ENCODE data around the gene TOGARAM2. TPM values are rescaled to one million over a fixed set of nuclear protein-coding genes. Genes with fewer than 3 reads are reported as not detected.

The TOGARAM2 gene
- total RNA-seq, 1 donor = 0.72 TPM

DNA sequence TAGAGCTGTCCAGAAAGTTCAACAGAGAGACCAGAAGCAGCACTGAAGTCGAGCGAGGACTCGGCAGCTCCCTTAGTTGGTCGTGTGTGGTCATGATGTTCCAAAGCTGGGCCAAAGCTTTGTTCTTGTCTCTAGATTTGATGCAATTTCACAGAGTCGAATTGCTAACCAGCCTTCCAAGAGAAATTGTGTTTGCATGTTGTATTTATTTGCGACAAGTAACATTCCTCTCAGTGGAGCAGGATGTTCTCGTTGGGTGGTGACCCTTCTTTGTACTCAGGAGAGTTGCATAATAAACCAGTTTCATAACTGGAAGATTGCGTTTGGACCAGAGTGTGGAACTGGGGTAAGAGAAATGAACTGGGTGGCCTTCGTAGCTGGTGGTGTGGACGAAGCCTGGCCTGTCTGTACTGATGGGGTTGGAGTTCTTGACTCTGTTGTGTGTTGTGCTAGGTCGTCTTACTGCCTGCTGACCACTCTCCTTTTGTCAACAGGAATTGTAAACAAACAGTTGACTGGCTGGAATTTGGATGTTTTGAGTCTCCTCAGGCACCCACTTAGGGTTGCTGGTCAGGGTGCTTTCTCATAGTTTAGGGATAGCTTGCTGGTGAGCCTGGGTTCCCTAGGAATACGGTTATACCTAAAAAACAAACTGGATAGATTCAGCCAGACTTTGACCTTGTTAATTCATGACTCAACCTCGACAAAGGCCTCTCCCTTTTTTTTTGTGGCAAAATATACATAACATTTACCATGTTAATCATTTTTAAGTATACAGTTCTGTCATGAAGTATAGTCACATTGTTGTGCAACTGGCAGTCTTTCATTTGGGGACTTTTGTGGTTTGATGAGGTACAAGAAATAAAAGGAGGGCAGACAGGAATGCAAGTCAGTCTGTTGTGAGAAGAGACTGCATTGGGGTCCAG lies 28.9 kb upstream of the TOGARAM2 start:
- Histone ChIP-seq H2AFZ (ENCODE audit: low read length) (no peak overlapping the region), H3K79me2 (ENCODE audit: insufficient read depth, low read length) (no peaks in the 10 kb centered on the region), H3K27ac (ENCODE audit: low read depth, low read length) (no peak overlapping the region), H3K27me3 (ENCODE audit: insufficient read depth, low read length) (peaks cover 5% of the 10 kb centered on the region), H3K4me3 (ENCODE audit: insufficient read depth, low read length) (no peak overlapping the region), H4K20me1 (ENCODE audit: insufficient read depth, low read length) (peaks cover 7% of the 10 kb centered on the region), H3K9me3 (ENCODE audit: low read depth, low read length) (no peaks in the 10 kb centered on the region), H3K4me2 (ENCODE audit: insufficient read depth, low read length) (no peak overlapping the region), H3K4me1 (ENCODE audit: insufficient read depth, low read length) (peaks cover 8% of the 10 kb centered on the region), H3K36me3 (ENCODE audit: insufficient read depth, low read length) (peaks cover 15% of the 10 kb centered on the region)
- TF ChIP-seq, protein P1, sequence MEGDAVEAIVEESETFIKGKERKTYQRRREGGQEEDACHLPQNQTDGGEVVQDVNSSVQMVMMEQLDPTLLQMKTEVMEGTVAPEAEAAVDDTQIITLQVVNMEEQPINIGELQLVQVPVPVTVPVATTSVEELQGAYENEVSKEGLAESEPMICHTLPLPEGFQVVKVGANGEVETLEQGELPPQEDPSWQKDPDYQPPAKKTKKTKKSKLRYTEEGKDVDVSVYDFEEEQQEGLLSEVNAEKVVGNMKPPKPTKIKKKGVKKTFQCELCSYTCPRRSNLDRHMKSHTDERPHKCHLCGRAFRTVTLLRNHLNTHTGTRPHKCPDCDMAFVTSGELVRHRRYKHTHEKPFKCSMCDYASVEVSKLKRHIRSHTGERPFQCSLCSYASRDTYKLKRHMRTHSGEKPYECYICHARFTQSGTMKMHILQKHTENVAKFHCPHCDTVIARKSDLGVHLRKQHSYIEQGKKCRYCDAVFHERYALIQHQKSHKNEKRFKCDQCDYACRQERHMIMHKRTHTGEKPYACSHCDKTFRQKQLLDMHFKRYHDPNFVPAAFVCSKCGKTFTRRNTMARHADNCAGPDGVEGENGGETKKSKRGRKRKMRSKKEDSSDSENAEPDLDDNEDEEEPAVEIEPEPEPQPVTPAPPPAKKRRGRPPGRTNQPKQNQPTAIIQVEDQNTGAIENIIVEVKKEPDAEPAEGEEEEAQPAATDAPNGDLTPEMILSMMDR (IDR thresholded peaks at IDR 0.05; ENCODE audit: extremely low read depth, low read depth, low read length) = no peak
- DNase-seq (ENCODE audit: insufficient read length, low spot score, missing footprints) = no peak

GRCh38 chr2:28952836-28953211 lies 28.3 kb upstream of the TOGARAM2 start:
- H3K4me2 ChIP-seq (ENCODE audit: insufficient read depth, low read length) = no peak overlapping the region
- peaks cover 12% of the 10 kb centered on the region for H3K36me3 ChIP-seq (ENCODE audit: insufficient read depth, low read length)
- TF ChIP-seq, protein P1 (IDR thresholded peaks at IDR 0.05; ENCODE audit: extremely low read depth, low read depth, low read length) = no peak
- H3K4me1 ChIP-seq (ENCODE audit: insufficient read depth, low read length) = peaks cover 8% of the 10 kb centered on the region
- no peak overlapping the region for H3K4me3 ChIP-seq (ENCODE audit: insufficient read depth, low read length)
- H3K9me3 ChIP-seq (ENCODE audit: low read depth, low read length) = no peaks in the 10 kb centered on the region
- no peaks in the 10 kb centered on the region for H3K79me2 ChIP-seq (ENCODE audit: insufficient read depth, low read length)
- peaks cover 7% of the 10 kb centered on the region for H4K20me1 ChIP-seq (ENCODE audit: insufficient read depth, low read length)
- no peak overlapping the region for H2AFZ ChIP-seq (ENCODE audit: low read length)
- no peak for DNase-seq (ENCODE audit: insufficient read length, low spot score, missing footprints)
- H3K27ac ChIP-seq (ENCODE audit: low read depth, low read length) = no peak overlapping the region
- H3K27me3 ChIP-seq (ENCODE audit: insufficient read depth, low read length) = peaks cover 8% of the 10 kb centered on the region

GRCh38 chr2:28955467-28955866 lies 25.6 kb upstream of the TOGARAM2 start:
- Histone ChIP-seq H3K4me3 (ENCODE audit: insufficient read depth, low read length) (no peak overlapping the region), H3K4me2 (ENCODE audit: insufficient read depth, low read length) (peak overlapping the region; percentile 21), H3K27me3 (ENCODE audit: insufficient read depth, low read length) (peaks cover 8% of the 10 kb centered on the region), H3K36me3 (ENCODE audit: insufficient read depth, low read length) (no peaks in the 10 kb centered on the region), H3K27ac (ENCODE audit: low read depth, low read length) (no peak overlapping the region), H2AFZ (ENCODE audit: low read length) (no peak overlapping the region), H3K79me2 (ENCODE audit: insufficient read depth, low read length) (no peaks in the 10 kb centered on the region), H3K4me1 (ENCODE audit: insufficient read depth, low read length) (peaks cover 8% of the 10 kb centered on the region), H3K9me3 (ENCODE audit: low read depth, low read length) (no peaks in the 10 kb centered on the region), H4K20me1 (ENCODE audit: insufficient read depth, low read length) (peaks cover 2% of the 10 kb centered on the region)
- TF ChIP-seq, protein P1 (IDR thresholded peaks at IDR 0.05; ENCODE audit: extremely low read depth, low read depth, low read length) = no peak
- DNase-seq (ENCODE audit: insufficient read length, low spot score, missing footprints) = no peak

GRCh38 chr2:28956415-28956826 lies 24.7 kb upstream of the TOGARAM2 start:
- Histone ChIP-seq H3K4me2 (ENCODE audit: insufficient read depth, low read length) (peak overlapping the region; percentile 95), H3K4me3 (ENCODE audit: insufficient read depth, low read length) (peak overlapping the region; percentile 71)

More at GRCh38 chr2:28956415-28956826, 24.7 kb upstream of the TOGARAM2 start:
- Histone ChIP-seq H3K9me3 (ENCODE audit: low read depth, low read length) (no peaks in the 10 kb centered on the region), H4K20me1 (ENCODE audit: insufficient read depth, low read length) (peaks cover 2% of the 10 kb centered on the region), H3K79me2 (ENCODE audit: insufficient read depth, low read length) (no peaks in the 10 kb centered on the region), H3K36me3 (ENCODE audit: insufficient read depth, low read length) (no peaks in the 10 kb centered on the region), H3K27ac (ENCODE audit: low read depth, low read length) (no peak overlapping the region), H2AFZ (ENCODE audit: low read length) (peak overlapping the region; percentile 94), H3K27me3 (ENCODE audit: insufficient read depth, low read length) (peaks cover 8% of the 10 kb centered on the region), H3K4me1 (ENCODE audit: insufficient read depth, low read length) (peaks cover 8% of the 10 kb centered on the region)
- TF ChIP-seq, protein P1 (IDR thresholded peaks at IDR 0.05; ENCODE audit: extremely low read depth, low read depth, low read length) = peak; percentile 46
- DNase-seq (ENCODE audit: insufficient read length, low spot score, missing footprints) = peak; percentile 82
